Epithelial cell of esophagus (primary cell): Measurements from ENCODE around the gene BCL2L13.

Experiments
- DNase-seq: peaks from one replicate; pipeline ENCODE4 v3.0.0; 2010; ENCODE audit warnings: low read depth
- H3K4me3 ChIP-seq: 2 replicates; pipeline ENCODE4 v1.5.1; 2011; ENCODE audit warnings: mild to moderate bottlenecking, low read length, control low read depth
- CTCF ChIP-seq: IDR thresholded peaks from 2 replicates; pipeline ENCODE4 v1.5.1; 2011; ENCODE audit warnings: low read depth, mild to moderate bottlenecking, low read length, control low read depth, inconsistent platforms; ENCODE audit not compliant: insufficient read depth; ENCODE audit errors: missing control alignments

The BCL2L13 gene

GRCh38 chr22:17638432-17639246, at the start of gene BCL2L13:
Gene BCL2L13, plus strand, starts transcription at chr22:17638757. Its CDS starts 16,955 bp downstream, at chr22:17655712.
- peak within 1 kb of the TSS; percentile 93 for H3K4me3 ChIP-seq
- TF ChIP-seq CTCF: no peak
- DNase-seq: peak; percentile 90

GRCh38 chr22:17589810-17590375, 48.7 kb upstream of the BCL2L13 start:
- no peak for TF ChIP-seq CTCF
- no peak overlapping the region for H3K4me3 ChIP-seq
- no peak for DNase-seq

- no peak for DNase-seq
- no peak for TF ChIP-seq CTCF
- H3K4me3 ChIP-seq: no peak overlapping the region
Observed at GRCh38 chr22:17590586-17590985, 48.0 kb upstream of the BCL2L13 start.

GRCh38 chr22:17592201-17592600, 46.4 kb upstream of the BCL2L13 start:
- no peak for TF ChIP-seq CTCF
- H3K4me3 ChIP-seq: no peak overlapping the region
- DNase-seq: no peak

- no peak for TF ChIP-seq CTCF
- no peak for DNase-seq
Observed at GRCh38 chr22:17596226-17596625, 42.3 kb upstream of the BCL2L13 start.

GRCh38 chr22:17597217-17597616, 41.3 kb upstream of the BCL2L13 start:
- H3K4me3 ChIP-seq: no peak overlapping the region
- no peak for DNase-seq
- TF ChIP-seq CTCF: no peak

More at GRCh38 chr22:17596226-17596625, 42.3 kb upstream of the BCL2L13 start:
- H3K4me3 ChIP-seq: no peak overlapping the region

- no peak for DNase-seq
- no peak overlapping the region for H3K4me3 ChIP-seq
- TF ChIP-seq CTCF: no peak
Observed at GRCh38 chr22:17598318-17598717, 40.2 kb upstream of the BCL2L13 start.
